HepG2 (cell line): ENCODE data around the gene CS. TPM values are rescaled to one million over a fixed set of nuclear protein-coding genes. Genes with fewer than 3 reads are reported as not detected.
A peak's percentile ranks its signal among the peaks of the same experiment; 100 is the strongest.

Source experiments
- ATAC-seq: fragments of 200-7000 bp; cut with Tn5 transposase; 3 replicates; pipeline ENCODE4 v1.9.1; 2020; ENCODE audit warnings: mild to moderate bottlenecking, moderate library complexity
- BruUV-seq: library from RNA; stranded (reverse); fragments of 400-500 nt; replicated peaks from 2 replicates; lab custom pipeline; 2021; lab: Mats Ljungman, UMichigan
- CTCF ChIA-PET: fragments of 300-600 bp; formaldehyde crosslinking; extraction: SDS; loops from one replicate; lab custom pipeline; 2021; ENCODE audit warnings: low total read pairs, inconsistent platforms, low intra/inter-chr PET ratio; lab: Yijun Ruan, JAX
- POLR2A ChIA-PET: fragments of 350-600 bp; sonication (Branson Sonifier 250); formaldehyde crosslinking; loops from one replicate; lab custom pipeline; 2020; ENCODE audit warnings: antibody characterized with exemption, inconsistent platforms; lab: Yijun Ruan, JAX
- DNase-seq: peaks from one replicate; pipeline ENCODE4 v3.0.0-alpha.2; 2015; ENCODE audit warnings: low spot score
- FAIRE-seq: peaks from 3 replicates; lab custom pipeline; 2011; peaks lifted over from hg19 to GRCh38; lab: Jason Lieb, UNC
- H2AFZ ChIP-seq: one replicate; pipeline ENCODE4 v1.6.1; 2011; ENCODE audit warnings: low read length, inconsistent platforms
- H3K27ac ChIP-seq: fragments of 300-600 bp; 3 replicates; pipeline ENCODE4 v1.8.0; 2011; ENCODE audit warnings: mixed run types, mild to moderate bottlenecking, mixed read lengths, low read length, inconsistent platforms; ENCODE audit not compliant: insufficient read depth; ENCODE audit errors: extremely low read length
- H3K27me3 ChIP-seq, 2 experiments: fragments of 200-600 bp in 1 of 2; 2 replicates in 1 of 2; 3 replicates in 1 of 2; pipeline versions ENCODE4 v1.6.0 to v1.8.0; 2011; ENCODE audit warnings: low read length in 2 of 2, mild to moderate bottlenecking in 2 of 2, moderate library complexity in 2 of 2, inconsistent platforms in 1 of 2; ENCODE audit not compliant: insufficient read depth in 2 of 2, control insufficient read depth in 1 of 2
- H3K36me3 ChIP-seq, 2 experiments: fragments of 200-600 bp in 1 of 2; replicated peaks in 1 of 2; 2 replicates in 1 of 2; 3 replicates in 1 of 2; pipeline versions ENCODE4 v1.5.1 to v1.8.0; 2011; ENCODE audit warnings: low read length in 2 of 2, inconsistent platforms in 1 of 2; ENCODE audit not compliant: insufficient read depth in 2 of 2, control insufficient read depth in 1 of 2
- H3K4me1 ChIP-seq: 2 replicates; pipeline ENCODE4 v1.5.1; 2012; ENCODE audit warnings: low read length, inconsistent platforms; ENCODE audit not compliant: insufficient read depth
- H3K4me2 ChIP-seq: 2 replicates; pipeline ENCODE4 v1.6.0; 2011; ENCODE audit warnings: low read depth, low read length, inconsistent platforms
- H3K4me3 ChIP-seq, 3 experiments: fragments of 200-600 bp in 1 of 3; sonication (generic), shearing (Covaris generic) in 1 of 3; replicated peaks in 1 of 3; 2 replicates each; pipeline ENCODE4 v1.5.1; 2011 to 2016; ENCODE audit warnings: low read length in 3 of 3, inconsistent platforms in 2 of 3, low read depth in 2 of 3, mild to moderate bottlenecking in 2 of 3, control low read depth in 1 of 3, mixed read lengths in 1 of 3; ENCODE audit not compliant: insufficient read depth in 1 of 3
- H3K79me2 ChIP-seq: one replicate; pipeline ENCODE4 v1.6.1; 2011; ENCODE audit warnings: low read length, inconsistent platforms; ENCODE audit not compliant: insufficient read depth
- H3K9ac ChIP-seq: 2 replicates; pipeline ENCODE4 v1.6.0; 2011; ENCODE audit warnings: mild to moderate bottlenecking, low read depth, low read length, inconsistent platforms; ENCODE audit not compliant: insufficient read depth
- H3K9me3 ChIP-seq: 2 replicates; pipeline ENCODE4 v1.5.1; 2012; ENCODE audit warnings: mild to moderate bottlenecking, low read length
- H4K20me1 ChIP-seq: 2 replicates; pipeline ENCODE4 v1.6.0; 2011; ENCODE audit warnings: inconsistent platforms, mild to moderate bottlenecking, low read length, moderate library complexity; ENCODE audit not compliant: insufficient read depth
- IRF2 ChIP-seq: IDR thresholded peaks from 2 replicates; pipeline ENCODE4 v1.6.1; 2018; ENCODE audit warnings: missing genetic modification reagents, missing compliant biosample characterization
- PAX8 ChIP-seq: sonication (generic); formaldehyde crosslinking; IDR thresholded peaks from 2 replicates; pipeline ENCODE4 v1.8.0; 2022; ENCODE audit warnings: mild to moderate bottlenecking, missing genetic modification reagents, borderline replicate concordance
- SOX5 ChIP-seq: IDR thresholded peaks from 2 replicates; pipeline ENCODE4 v1.6.1; 2016; ENCODE audit warnings: borderline replicate concordance
- ZHX2 ChIP-seq, 2 experiments: sonication (generic) in 1 of 2; formaldehyde crosslinking in 1 of 2; IDR thresholded peaks; 2 replicates each; pipeline versions ENCODE4 v1.6.1 to v1.9.0; 2014 to 2022; ENCODE audit warnings: antibody characterized with exemption in 1 of 2, borderline replicate concordance in 1 of 2, inconsistent platforms in 1 of 2, low read depth in 1 of 2, missing genetic modification reagents in 1 of 2
- ZNF331 ChIP-seq: sonication (generic); formaldehyde crosslinking; IDR thresholded peaks from 2 replicates; pipeline ENCODE4 v1.4.0; 2020; ENCODE audit warnings: missing genetic modification reagents
- ZNF572 ChIP-seq: sonication (generic); formaldehyde crosslinking; IDR thresholded peaks from 2 replicates; pipeline ENCODE4 v1.5.1; 2020; ENCODE audit warnings: mild to moderate bottlenecking, missing genetic modification reagents
- ZNF782 ChIP-seq: sonication (generic); formaldehyde crosslinking; IDR thresholded peaks from 2 replicates; pipeline ENCODE4 v1.4.0; 2020; ENCODE audit warnings: missing genetic modification reagents, mild to moderate bottlenecking, borderline replicate concordance
- ZNF816 ChIP-seq: sonication (generic); formaldehyde crosslinking; IDR thresholded peaks from 2 replicates; pipeline ENCODE4 v1.8.0; 2022; ENCODE audit warnings: missing genetic modification reagents, mild to moderate bottlenecking, borderline replicate concordance
- ZSCAN9 ChIP-seq: IDR thresholded peaks from 2 replicates; pipeline ENCODE4 v1.6.1; 2016; ENCODE audit warnings: borderline replicate concordance
- WGBS: methylation state at CpG from one replicate; pipeline ENCODE4 v1.1.6; 2017; ENCODE audit warnings: low lambda C conversion rate; 5-methylcytosine and 5-hydroxymethylcytosine counted together
- in situ Hi-C: cut with HindIII; loops from 2 replicates; pipeline ENCODE4 v1.10.0; 2017; ENCODE audit warnings: low pct_unique_long_range_greater_than_20kb; ENCODE audit not compliant: extremely low pct_ligation_motif_present
- intact Hi-C: fragments of 100-400 bp; cut with micrococcal nuclease; formaldehyde crosslinking; loops from one replicate; pipeline ENCODE4 v1.10.0; 2022; ENCODE audit not compliant: unreplicated experiment
- polyA plus RNA-seq, 8 experiments: library from polyadenylated mRNA; depleted of rRNA in 3 of 8; stranded (reverse) in 7 of 8; unstranded in 1 of 8; fragments of >200 nt; fragmentation: Illumina TruSeq in 4 of 8; extraction: Trizol in 4 of 8; gene quantifications; 2 replicates each; pipeline versions ENCODE4 v1.2.1 to v1.2.3, GENCODE V29; 2011 to 2016; ENCODE audit warnings: low read depth in 4 of 8, missing spikeins in 1 of 8, mixed read lengths in 1 of 8; ENCODE audit not compliant: insufficient read depth in 1 of 8
- total RNA-seq, 5 experiments: library from RNA; depleted of rRNA; stranded (reverse); fragments of >200 nt; fragmentation: Illumina TruSeq; extraction: Trizol; gene quantifications; 2 replicates each; pipeline ENCODE4 v1.2.3, GENCODE V29; 2016; ENCODE audit warnings: low read depth in 1 of 5

Gene CS
- total and polyA plus RNA-seq, 2 of the 13 experiments (the other 11 are each of a cell fraction or from before 2014, with no cell fraction given), result 173 to 175 TPM

- Histone ChIP-seq H4K20me1 (no peaks in the 10 kb centered on the region), H3K27me3 (no peaks in the 10 kb centered on the region), H3K4me1 (peaks cover 47% of the 10 kb centered on the region), H3K9ac (no peak overlapping the region), H3K4me3 (no peak overlapping the region), H2AFZ (no peak overlapping the region), H3K36me3 (no peaks in the 10 kb centered on the region; a peak in 2 of 5 replicates), H3K79me2 (peaks cover 24% of the 10 kb centered on the region), H3K9me3 (no peaks in the 10 kb centered on the region), H3K27ac (peak overlapping the region; percentile 99), H3K4me2 (no peak overlapping the region)
- TF ChIP-seq ZSCAN9 (CRISPR knock-in tag) (no peak), ZNF331 (CRISPR knock-in tag) (no peak), ZNF782 (no peak), ZNF816 (CRISPR knock-in tag) (no peak), PAX8 (CRISPR knock-in tag) (no peak), SOX5 (no peak), ZNF572 (CRISPR knock-in tag) (no peak), ZHX2 (IDR thresholded peaks at IDR 0.05; ENCODE audit: low read depth) (no peak), ZHX2 (CRISPR knock-in tag; IDR thresholded peaks at IDR 0.05; ENCODE audit: borderline replicate concordance) (no peak), IRF2 (no peak)
- no TSS peak for BruUV-seq
- ChIA-PET POLR2A (interaction anchor here (0.8 to 5.8 kb wide), 2 partner anchors 8 to 101 kb away, joined by 3 to 96 read pairs; partner anchors contain the start of genes ESYT1 and RNF41), CTCF (interaction anchor here (1.3 kb wide), 1 partner anchor 29 kb away, joined by 6 read pairs; the partner anchor contains the start of gene ANKRD52)
- FAIRE-seq (no peak), DNase-seq (no peak), ATAC-seq (no peak)
- 96% methylated on average over 7 of the region's 7 CpGs for WGBS
- in situ Hi-C loops, result no loop called here
- intact Hi-C loops, result no loop called here
Measured at GRCh38 chr12:56229082-56229481, 71.0 kb downstream of the CS start.
